Hepatocyte (in vitro differentiated cells): Measurements from ENCODE around the gene PURA. TPM values are rescaled to one million over a fixed set of nuclear protein-coding genes. Genes with fewer than 3 reads are reported as not detected.
A peak's percentile ranks its signal among the peaks of the same experiment; 100 is the strongest.

ENCODE experiments used
- DNase-seq: peaks from one replicate; pipeline ENCODE4 v3.0.0-alpha.2; 2016; ENCODE audit warnings: low spot score
- H2AFZ ChIP-seq: fragments of 200-600 bp; sonication (generic); 2 replicates; pipeline ENCODE4 v1.6.0; 2016; ENCODE audit warnings: antibody characterized with exemption, mild to moderate bottlenecking
- H3K27ac ChIP-seq: fragments of 200-600 bp; sonication (generic); 2 replicates; pipeline ENCODE4 v1.5.1; 2016; ENCODE audit warnings: mild to moderate bottlenecking
- H3K27me3 ChIP-seq: fragments of 200-600 bp; sonication (generic); 2 replicates; pipeline ENCODE4 v1.6.1; 2016
- H3K36me3 ChIP-seq: fragments of 200-600 bp; sonication (generic); replicated peaks from 2 replicates; pipeline ENCODE4 v1.5.1; 2016; ENCODE audit warnings: low read depth; ENCODE audit not compliant: insufficient read depth
- H3K4me1 ChIP-seq: fragments of 200-600 bp; sonication (generic); 2 replicates; pipeline ENCODE4 v1.5.1; 2016; ENCODE audit warnings: mild to moderate bottlenecking, moderate library complexity; ENCODE audit not compliant: insufficient read depth
- H3K4me2 ChIP-seq: fragments of 200-600 bp; sonication (generic); 2 replicates; pipeline ENCODE4 v1.6.0; 2016
- H3K4me3 ChIP-seq: fragments of 200-600 bp; sonication (generic); 2 replicates; pipeline ENCODE4 v1.5.1; 2016; ENCODE audit warnings: mild to moderate bottlenecking
- H3K79me2 ChIP-seq: fragments of 200-600 bp; sonication (generic); 2 replicates; pipeline ENCODE4 v1.6.0; 2017; ENCODE audit warnings: mild to moderate bottlenecking
- H3K9me2 ChIP-seq: fragments of 200-600 bp; sonication (generic); replicated peaks from 2 replicates; pipeline ENCODE4 v1.6.0; 2017; ENCODE audit warnings: mild to moderate bottlenecking; ENCODE audit not compliant: insufficient read depth
- H3K9me3 ChIP-seq: fragments of 200-600 bp; sonication (generic); 2 replicates; pipeline ENCODE4 v1.5.1; 2016; ENCODE audit warnings: low read depth, mild to moderate bottlenecking
- H4K20me1 ChIP-seq: fragments of 200-600 bp; sonication (generic); 2 replicates; pipeline ENCODE4 v1.6.0; 2016; ENCODE audit warnings: mild to moderate bottlenecking; ENCODE audit not compliant: insufficient read depth, poor library complexity, severe bottlenecking
- EZH2 ChIP-seq: fragments of 200-600 bp; sonication (generic); IDR thresholded peaks from 2 replicates; pipeline ENCODE4 v1.6.1; 2016; ENCODE audit warnings: antibody characterized with exemption, mild to moderate bottlenecking, borderline replicate concordance
- EZH2phosphoT487 ChIP-seq: fragments of 200-600 bp; sonication (generic); IDR thresholded peaks from one replicate; pipeline ENCODE4 v1.6.1; 2018; ENCODE audit warnings: antibody characterized with exemption, mild to moderate bottlenecking, low read depth, moderate library complexity; ENCODE audit not compliant: unreplicated experiment, severe bottlenecking
- WGBS: methylation state at CpG from one replicate; pipeline ENCODE4 v1.1.6; 2016; ENCODE audit warnings: low lambda C conversion rate; ENCODE audit errors: missing lambda C conversion rate; 5-methylcytosine and 5-hydroxymethylcytosine counted together
- polyA plus RNA-seq: library from polyadenylated mRNA; unstranded; fragments of >200 nt; fragmentation: Nextera tagmentation; extraction: Ambion mirVana; gene quantifications from 2 replicates; pipeline ENCODE4 v1.2.1, GENCODE V29; 2016
- total RNA-seq: library from RNA; depleted of rRNA; stranded (reverse); fragments of >200 nt; gene quantifications from 2 replicates; pipeline ENCODE4 v1.2.3, GENCODE V29; 2014
- TF ChIP-seq, protein P1 (sequence below): fragments of 200-600 bp; sonication (generic); IDR thresholded peaks from 2 replicates; pipeline ENCODE4 v1.5.1; 2016; ENCODE audit warnings: antibody characterized with exemption, mild to moderate bottlenecking; ENCODE audit not compliant: poor library complexity

PURA gene
- total and polyA plus RNA-seq, 2 experiments from 2014 or later, result 7.4 to 13.8 TPM

DNA sequence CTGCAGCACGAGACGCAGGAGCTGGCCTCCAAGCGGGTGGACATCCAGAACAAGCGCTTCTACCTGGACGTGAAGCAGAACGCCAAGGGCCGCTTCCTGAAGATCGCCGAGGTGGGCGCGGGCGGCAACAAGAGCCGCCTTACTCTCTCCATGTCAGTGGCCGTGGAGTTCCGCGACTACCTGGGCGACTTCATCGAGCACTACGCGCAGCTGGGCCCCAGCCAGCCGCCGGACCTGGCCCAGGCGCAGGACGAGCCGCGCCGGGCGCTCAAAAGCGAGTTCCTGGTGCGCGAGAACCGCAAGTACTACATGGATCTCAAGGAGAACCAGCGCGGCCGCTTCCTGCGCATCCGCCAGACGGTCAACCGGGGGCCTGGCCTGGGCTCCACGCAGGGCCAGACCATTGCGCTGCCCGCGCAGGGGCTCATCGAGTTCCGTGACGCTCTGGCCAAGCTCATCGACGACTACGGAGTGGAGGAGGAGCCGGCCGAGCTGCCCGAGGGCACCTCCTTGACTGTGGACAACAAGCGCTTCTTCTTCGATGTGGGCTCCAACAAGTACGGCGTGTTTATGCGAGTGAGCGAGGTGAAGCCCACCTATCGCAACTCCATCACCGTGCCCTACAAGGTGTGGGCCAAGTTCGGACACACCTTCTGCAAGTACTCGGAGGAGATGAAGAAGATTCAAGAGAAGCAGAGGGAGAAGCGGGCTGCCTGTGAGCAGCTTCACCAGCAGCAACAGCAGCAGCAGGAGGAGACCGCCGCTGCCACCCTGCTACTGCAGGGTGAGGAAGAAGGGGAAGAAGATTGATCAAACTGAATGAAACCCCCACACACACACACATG, 654 bp downstream of the PURA start:
- Histone ChIP-seq H3K27ac (peak overlapping the region; percentile 97), H3K9me2 (no peaks in the 10 kb centered on the region), H2AFZ (peak overlapping the region; percentile 77), H3K4me1 (peaks cover 31% of the 10 kb centered on the region), H3K4me3 (peak overlapping the region; percentile 81), H4K20me1 (peaks cover 57% of the 10 kb centered on the region), H3K79me2 (peaks cover 85% of the 10 kb centered on the region), H3K36me3 (no peaks in the 10 kb centered on the region), H3K4me2 (peak overlapping the region; percentile 98), H3K9me3 (no peaks in the 10 kb centered on the region), H3K27me3 (peaks cover 30% of the 10 kb centered on the region)
- TF ChIP-seq EZH2, result no peak
- no peak for TF ChIP-seq EZH2phosphoT487
- TF ChIP-seq, protein P1, sequence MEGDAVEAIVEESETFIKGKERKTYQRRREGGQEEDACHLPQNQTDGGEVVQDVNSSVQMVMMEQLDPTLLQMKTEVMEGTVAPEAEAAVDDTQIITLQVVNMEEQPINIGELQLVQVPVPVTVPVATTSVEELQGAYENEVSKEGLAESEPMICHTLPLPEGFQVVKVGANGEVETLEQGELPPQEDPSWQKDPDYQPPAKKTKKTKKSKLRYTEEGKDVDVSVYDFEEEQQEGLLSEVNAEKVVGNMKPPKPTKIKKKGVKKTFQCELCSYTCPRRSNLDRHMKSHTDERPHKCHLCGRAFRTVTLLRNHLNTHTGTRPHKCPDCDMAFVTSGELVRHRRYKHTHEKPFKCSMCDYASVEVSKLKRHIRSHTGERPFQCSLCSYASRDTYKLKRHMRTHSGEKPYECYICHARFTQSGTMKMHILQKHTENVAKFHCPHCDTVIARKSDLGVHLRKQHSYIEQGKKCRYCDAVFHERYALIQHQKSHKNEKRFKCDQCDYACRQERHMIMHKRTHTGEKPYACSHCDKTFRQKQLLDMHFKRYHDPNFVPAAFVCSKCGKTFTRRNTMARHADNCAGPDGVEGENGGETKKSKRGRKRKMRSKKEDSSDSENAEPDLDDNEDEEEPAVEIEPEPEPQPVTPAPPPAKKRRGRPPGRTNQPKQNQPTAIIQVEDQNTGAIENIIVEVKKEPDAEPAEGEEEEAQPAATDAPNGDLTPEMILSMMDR, result no peak
- peak; percentile 72 for DNase-seq
- 2% methylated on average over 56 of the region's 65 CpGs for WGBS

DNA sequence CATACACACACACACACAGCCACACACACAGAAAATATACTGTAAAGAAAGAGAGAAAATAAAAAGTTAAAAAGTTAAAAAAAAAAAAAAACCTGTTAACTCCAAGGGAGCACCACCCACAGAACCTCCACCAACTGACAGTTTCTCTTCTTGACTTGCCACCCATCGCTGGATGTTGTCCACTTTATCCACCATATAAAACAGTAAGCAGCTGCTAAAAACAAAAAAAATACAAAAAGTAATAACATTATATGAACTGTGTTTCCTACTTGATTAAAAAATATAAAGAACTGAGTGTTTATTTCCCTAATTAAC, 1.2 kb downstream of the PURA start:
- Histone ChIP-seq H3K4me1 (peaks cover 31% of the 10 kb centered on the region), H3K27me3 (peaks cover 24% of the 10 kb centered on the region), H2AFZ (peak overlapping the region; percentile 77), H3K27ac (peak overlapping the region; percentile 97), H3K36me3 (no peaks in the 10 kb centered on the region), H4K20me1 (peaks cover 51% of the 10 kb centered on the region), H3K9me3 (no peaks in the 10 kb centered on the region), H3K79me2 (peaks cover 85% of the 10 kb centered on the region), H3K4me2 (peak overlapping the region; percentile 98), H3K4me3 (peak overlapping the region; percentile 81), H3K9me2 (no peaks in the 10 kb centered on the region)
- no peak for DNase-seq
- 38% methylated on average over 1 of the region's 1 CpG for WGBS
- TF ChIP-seq, protein P1, result no peak
- no peak for TF ChIP-seq EZH2
- no peak for TF ChIP-seq EZH2phosphoT487

DNA sequence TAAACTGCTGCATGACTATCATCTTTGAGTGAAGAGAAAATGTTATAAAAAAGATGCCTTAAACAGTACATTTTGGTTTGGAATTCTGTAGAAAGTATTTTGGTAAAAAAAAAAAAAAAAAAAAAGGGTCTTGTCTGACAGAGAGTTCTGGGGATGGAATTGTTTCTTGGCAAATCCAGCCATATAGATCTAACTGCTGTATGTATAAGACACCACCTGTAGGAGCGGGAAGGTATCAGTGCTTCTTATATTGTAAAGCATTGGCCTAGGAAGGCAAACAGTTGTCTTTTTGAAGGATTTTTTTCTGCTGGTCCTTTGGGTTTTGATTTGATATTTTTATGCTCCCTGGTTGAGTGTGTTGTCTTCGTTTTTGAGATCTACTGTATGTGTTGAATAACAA, 2.8 kb downstream of the PURA start:
- peak overlapping the region; percentile 98 for H3K4me2 ChIP-seq
- no peaks in the 10 kb centered on the region for H3K9me2 ChIP-seq
- TF ChIP-seq, protein P1, result no peak
- TF ChIP-seq EZH2 (no peak), EZH2phosphoT487 (no peak)
- no peak for DNase-seq
- peaks cover 10% of the 10 kb centered on the region for H3K27me3 ChIP-seq
- no peak overlapping the region for H3K27ac ChIP-seq
- WGBS, result 71% methylated on average over 2 of the region's 2 CpGs
- no peaks in the 10 kb centered on the region for H3K36me3 ChIP-seq
- H3K4me3 ChIP-seq, result no peak overlapping the region
- no peak overlapping the region for H2AFZ ChIP-seq
- no peaks in the 10 kb centered on the region for H3K9me3 ChIP-seq
- peaks cover 31% of the 10 kb centered on the region for H3K4me1 ChIP-seq
- H3K79me2 ChIP-seq, result peaks cover 80% of the 10 kb centered on the region
- H4K20me1 ChIP-seq, result peaks cover 37% of the 10 kb centered on the region
